Measurements from ENCODE around the gene UBFD1. TPM values are rescaled to one million over a fixed set of nuclear protein-coding genes. Genes with fewer than 3 reads are reported as not detected.

UBFD1 gene
- total RNA-seq, 4 donors from 2014 or later = 26.5 to 142 (median 67.0) TPM

GRCh38 chr16:23562505-23562904, 5.0 kb downstream of the UBFD1 start:
- Histone ChIP-seq H3K27me3 (no peaks in the 10 kb centered on the region), H3K4me1 (peaks cover 8 to 10% of the 10 kb centered on the region in 2 donors), H3K4me3 (no peak overlapping the region), H3K27ac (no peak overlapping the region), H3K36me3 (no peaks in the 10 kb centered on the region), H3K9me3 (no peaks in the 10 kb centered on the region)
- DNase-seq = no peak
- intact Hi-C loops (cut with DNase I; ENCODE audit: low total_unique reads) = no loop called here
- TF ChIP-seq CTCF (IDR thresholded peaks at IDR 0.05) = no peak
- no peak for TF ChIP-seq POLR2A (IDR thresholded peaks at IDR 0.05)

- no peaks in the 10 kb centered on the region for H3K36me3 ChIP-seq
- no peak for DNase-seq
- no peaks in the 10 kb centered on the region for H3K27me3 ChIP-seq
- H3K4me1 ChIP-seq = peaks cover 8 to 10% of the 10 kb centered on the region in 2 donors
- no peak overlapping the region for H3K4me3 ChIP-seq
- intact Hi-C loops (cut with DNase I; ENCODE audit: low total_unique reads) = no loop called here
- TF ChIP-seq CTCF (IDR thresholded peaks at IDR 0.05) (no peak), POLR2A (IDR thresholded peaks at IDR 0.05) (no peak)
- no peaks in the 10 kb centered on the region for H3K9me3 ChIP-seq
- no peak overlapping the region for H3K27ac ChIP-seq
These were observed 5.7 kb downstream of the UBFD1 start for GRCh38 chr16:23563186-23563585.

GRCh38 chr16:23564575-23565363, 7.2 kb downstream of the UBFD1 start:
- H3K9me3 ChIP-seq = no peaks in the 10 kb centered on the region
- peaks cover 0 to 7% of the 10 kb centered on the region in 2 donors for H3K4me1 ChIP-seq
- DNase-seq = no peak
- H3K27ac ChIP-seq = no peak overlapping the region
- TF ChIP-seq CTCF (IDR thresholded peaks at IDR 0.05) (no peak), POLR2A (IDR thresholded peaks at IDR 0.05) (no peak)
- no peak overlapping the region for H3K4me3 ChIP-seq
- intact Hi-C loops (cut with DNase I; ENCODE audit: low total_unique reads) = no loop called here
- H3K36me3 ChIP-seq = no peaks in the 10 kb centered on the region
- no peaks in the 10 kb centered on the region for H3K27me3 ChIP-seq

- no peak overlapping the region for H3K27ac ChIP-seq
- intact Hi-C loops (cut with DNase I; ENCODE audit: low total_unique reads) = no loop called here
- TF ChIP-seq POLR2A (IDR thresholded peaks at IDR 0.05) (no peak), CTCF (IDR thresholded peaks at IDR 0.05) (no peak)
- no peaks in the 10 kb centered on the region for H3K4me1 ChIP-seq
- H3K27me3 ChIP-seq = no peaks in the 10 kb centered on the region
- no peak for DNase-seq
- no peaks in the 10 kb centered on the region for H3K36me3 ChIP-seq
- no peaks in the 10 kb centered on the region for H3K9me3 ChIP-seq
- no peak overlapping the region for H3K4me3 ChIP-seq
These were observed 9.2 kb downstream of the UBFD1 start for GRCh38 chr16:23566724-23567123.

- intact Hi-C loops (cut with DNase I; ENCODE audit: low total_unique reads) = no loop called here
- no peaks in the 10 kb centered on the region for H3K4me1 ChIP-seq
- DNase-seq = no peak
- no peak overlapping the region for H3K27ac ChIP-seq
- H3K36me3 ChIP-seq = no peaks in the 10 kb centered on the region
- no peaks in the 10 kb centered on the region for H3K9me3 ChIP-seq
- TF ChIP-seq POLR2A (IDR thresholded peaks at IDR 0.05) (no peak), CTCF (IDR thresholded peaks at IDR 0.05) (no peak)
- no peak overlapping the region for H3K4me3 ChIP-seq
- no peaks in the 10 kb centered on the region for H3K27me3 ChIP-seq
These were observed 10.1 kb downstream of the UBFD1 start for GRCh38 chr16:23567602-23568001.
